CD4-positive, alpha-beta memory T cell (primary cell): ENCODE measurements around the gene R3HDM4. TPM values are rescaled to one million over a fixed set of nuclear protein-coding genes. Genes with fewer than 3 reads are reported as not detected.
A peak's percentile ranks its signal among the peaks of the same experiment; 100 is the strongest.

ENCODE experiments used
- CTCF ChIA-PET: fragments of 350-600 bp; sonication (Branson Sonifier 250); formaldehyde crosslinking; loops from one replicate; lab custom pipeline; 2021; ENCODE audit warnings: inconsistent platforms; ENCODE audit not compliant: partially characterized antibody; lab: Charles Lee
- POLR2A ChIA-PET: fragments of 350-600 bp; sonication (Branson Sonifier 250); formaldehyde crosslinking; loops from one replicate; lab custom pipeline; 2021; ENCODE audit not compliant: partially characterized antibody; lab: Charles Lee
- DNase-seq, 5 donors: peaks; one replicate each; pipeline versions ENCODE4 v3.0.0 to v3.0.0-alpha.2; 2020 to 2022; ENCODE audit warnings: mixed read lengths in 1 of 5
- H3K27ac ChIP-seq: one replicate; pipeline ENCODE4 v1.7.0; 2013; ENCODE audit warnings: low read depth, low read length
- H3K27me3 ChIP-seq: 2 replicates; pipeline ENCODE4 v1.7.0; 2013; ENCODE audit warnings: mild to moderate bottlenecking, low read length, moderate library complexity; ENCODE audit not compliant: insufficient read depth
- H3K36me3 ChIP-seq: 2 replicates; pipeline ENCODE4 v1.7.0; 2013; ENCODE audit warnings: mild to moderate bottlenecking, low read length, moderate library complexity; ENCODE audit not compliant: insufficient read depth
- H3K4me1 ChIP-seq: 2 replicates; pipeline ENCODE4 v1.7.0; 2013; ENCODE audit warnings: mild to moderate bottlenecking, low read length, moderate library complexity; ENCODE audit not compliant: insufficient read depth
- H3K4me3 ChIP-seq, 2 donors: one replicate each; pipeline ENCODE4 v1.7.0; 2013; ENCODE audit warnings: low read length in 2 of 2, mild to moderate bottlenecking in 1 of 2
- H3K9me3 ChIP-seq, 2 donors: one replicate each; pipeline ENCODE4 v1.7.0; 2013; ENCODE audit warnings: low read length in 2 of 2, control low read depth in 1 of 2; ENCODE audit not compliant: control insufficient read depth in 1 of 2
- H3K27ac Mint-ChIP-seq, 7 donors: one replicate each; pipeline ENCODE4 v1.8.0; 2020 to 2021; ENCODE audit warnings: mixed read lengths in 7 of 7, mild to moderate bottlenecking in 6 of 7, inconsistent platforms in 3 of 7, moderate library complexity in 3 of 7
- H3K27me3 Mint-ChIP-seq, 2 donors: one replicate each; pipeline ENCODE4 v1.8.0; 2020 to 2021; ENCODE audit warnings: mixed read lengths in 2 of 2
- H3K36me3 Mint-ChIP-seq, 2 donors: one replicate each; pipeline ENCODE4 v1.8.0; 2020 to 2021; ENCODE audit warnings: mixed read lengths in 2 of 2, inconsistent platforms in 1 of 2, mild to moderate bottlenecking in 1 of 2
- H3K4me1 Mint-ChIP-seq, 4 donors: one replicate each; pipeline ENCODE4 v1.8.0; 2020 to 2021; ENCODE audit warnings: mixed read lengths in 4 of 4, mild to moderate bottlenecking in 1 of 4
- H3K4me3 Mint-ChIP-seq, 8 donors: one replicate each; pipeline ENCODE4 v1.8.0; 2020 to 2021; ENCODE audit warnings: mixed read lengths in 8 of 8, mild to moderate bottlenecking in 7 of 8, moderate library complexity in 6 of 8, inconsistent platforms in 3 of 8
- H3K9me3 Mint-ChIP-seq, 8 donors: one replicate each; pipeline ENCODE4 v1.8.0; 2020 to 2021; ENCODE audit warnings: mixed read lengths in 8 of 8, mild to moderate bottlenecking in 5 of 8, inconsistent platforms in 3 of 8, moderate library complexity in 1 of 8
- intact Hi-C: fragments of 100-400 bp; cut with micrococcal nuclease; formaldehyde crosslinking; loops from one replicate; pipeline ENCODE4 v1.15.1; 2023
- polyA plus RNA-seq, 2 donors: library from polyadenylated mRNA; unstranded; fragments of 300-500 nt; fragmentation: Illumina TruSeq; gene quantifications; one replicate each; pipeline ENCODE4 v1.2.3, GENCODE V29; 2021
- total RNA-seq, 2 experiments: library from RNA; stranded (reverse); gene quantifications; one replicate each; pipeline ENCODE4 v1.2.3, GENCODE V29; 2021

The R3HDM4 gene
- total and polyA plus RNA-seq, 4 experiments from 2014 or later = 153 to 230 (median 181) TPM

GRCh38 chr19:918481-919198 is 5.6 kb upstream of the R3HDM4 start:
- H3K4me1 Mint-ChIP-seq = peaks cover 11 to 30% (median 21%) of the 10 kb centered on the region in 4 donors
- peaks cover 0 to 5% (median 0%) of the 10 kb centered on the region in 8 donors for H3K9me3 Mint-ChIP-seq
- intact Hi-C loops = no loop called here
- Histone ChIP-seq H3K9me3 (no peaks in the 10 kb centered on the region), H3K4me3 (no peak overlapping the region), H3K27ac (no peak overlapping the region), H3K27me3 (no peaks in the 10 kb centered on the region), H3K36me3 (no peaks in the 10 kb centered on the region), H3K4me1 (peaks cover 47% of the 10 kb centered on the region)
- peaks cover 0 to 6% of the 10 kb centered on the region in 2 donors for H3K27me3 Mint-ChIP-seq
- H3K27ac Mint-ChIP-seq = peak overlapping the region in 1 of 7 donors; percentile 79
- peaks cover 0 to 3% of the 10 kb centered on the region in 2 donors for H3K36me3 Mint-ChIP-seq
- CTCF ChIA-PET = interaction anchor here (0.5 to 8.2 kb wide), 7 partner anchors 10 to 276 kb away, joined by 3 to 119 read pairs (median 4); partner anchors contain the start of genes MED16, RNU6-9 and WDR18
- peak overlapping the region; percentile 29 to 69 (median 49) for H3K4me3 Mint-ChIP-seq
- no peak for DNase-seq
- POLR2A ChIA-PET = interaction anchor here (1.2 to 7.9 kb wide), 7 partner anchors 10 to 109 kb away, joined by 3 to 88 read pairs (median 36); partner anchors contain the start of genes MED16, RNU6-9 and WDR18

GRCh38 chr19:918152-918437 is 5.1 kb upstream of the R3HDM4 start:
- H3K27me3 Mint-ChIP-seq = peaks cover 0 to 6% of the 10 kb centered on the region in 2 donors
- Histone ChIP-seq H3K36me3 (no peaks in the 10 kb centered on the region), H3K4me1 (peaks cover 49% of the 10 kb centered on the region), H3K9me3 (no peaks in the 10 kb centered on the region), H3K27ac (no peak overlapping the region), H3K4me3 (no peak overlapping the region), H3K27me3 (no peaks in the 10 kb centered on the region)
- intact Hi-C loops = no loop called here
- H3K36me3 Mint-ChIP-seq = peaks cover 0 to 3% of the 10 kb centered on the region in 2 donors
- no peak for DNase-seq
- ChIA-PET POLR2A (interaction anchor here (1.7 to 7.9 kb wide), 5 partner anchors 9 to 65 kb away, joined by 5 to 88 read pairs (median 52); partner anchors contain the start of genes MED16, RNU6-9 and WDR18), CTCF (interaction anchor here (0.9 to 8.2 kb wide), 5 partner anchors 10 to 66 kb away, joined by 3 to 119 read pairs (median 3); partner anchors contain the start of genes MED16, RNU6-9 and WDR18)
- H3K4me3 Mint-ChIP-seq = peak overlapping the region in 7 of 8 donors; percentile 69 to 91 (median 82)
- peaks cover 0 to 5% (median 0%) of the 10 kb centered on the region in 8 donors for H3K9me3 Mint-ChIP-seq
- peak overlapping the region in 2 of 7 donors; percentile 42 to 79 for H3K27ac Mint-ChIP-seq
- H3K4me1 Mint-ChIP-seq = peaks cover 11 to 33% (median 19%) of the 10 kb centered on the region in 4 donors

DNA sequence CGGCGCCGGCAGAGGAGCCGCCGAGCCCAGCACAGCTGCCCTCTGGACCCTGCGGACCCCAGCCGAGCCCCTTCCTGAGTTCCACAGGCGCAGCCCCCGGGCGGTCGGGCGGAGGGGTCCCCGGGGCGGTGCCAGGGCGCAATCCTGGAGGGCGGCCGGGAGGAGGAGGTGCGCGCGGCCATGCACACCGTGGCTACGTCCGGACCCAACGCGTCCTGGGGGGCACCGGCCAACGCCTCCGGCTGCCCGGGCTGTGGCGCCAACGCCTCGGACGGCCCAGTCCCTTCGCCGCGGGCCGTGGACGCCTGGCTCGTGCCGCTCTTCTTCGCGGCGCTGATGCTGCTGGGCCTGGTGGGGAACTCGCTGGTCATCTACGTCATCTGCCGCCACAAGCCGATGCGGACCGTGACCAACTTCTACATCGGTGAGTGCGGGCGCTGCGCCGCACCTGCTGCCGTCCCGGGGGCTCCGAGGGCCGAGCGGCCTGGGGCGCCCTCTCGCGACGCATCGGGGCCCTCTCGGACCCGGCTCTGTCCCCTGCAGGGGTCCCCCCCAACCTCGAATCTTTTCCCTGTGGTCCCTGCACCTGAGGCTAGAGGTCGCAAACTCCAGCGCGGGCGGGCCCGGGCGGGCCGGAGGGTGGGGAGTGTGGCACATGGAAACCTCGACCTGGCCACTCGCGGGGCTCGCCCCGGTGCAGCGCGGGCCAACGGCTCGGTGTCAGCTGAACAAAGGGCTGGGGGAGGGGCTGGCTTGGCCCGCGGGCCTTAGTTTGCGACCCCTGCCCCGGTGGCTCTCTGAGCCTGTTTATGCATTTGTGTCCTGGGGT is 4.5 kb upstream of the R3HDM4 start, which contains the start of gene KISS1R:
KISS1R (plus strand) TSS at position 11 of the 829 bp plus-strand sequence; CDS start at position 181, 170 bp downstream.
- DNase-seq = peak in 1 of 5 donors; percentile 50
- peak within 1 kb of the TSS in 1 of 2 donors; percentile 47 for H3K4me3 ChIP-seq
- no peaks in the 10 kb centered on the region for H3K36me3 ChIP-seq
- Mint-ChIP-seq H3K36me3 (peaks cover 0 to 3% of the 10 kb centered on the region in 2 donors), H3K27me3 (peaks cover 0 to 6% of the 10 kb centered on the region in 2 donors), H3K9me3 (peaks cover 0 to 5% (median 0%) of the 10 kb centered on the region in 8 donors), H3K4me1 (peaks cover 11 to 33% (median 19%) of the 10 kb centered on the region in 4 donors), H3K27ac (peak within 1 kb of the TSS in 2 of 7 donors; percentile 42 to 79), H3K4me3 (peak within 1 kb of the TSS in 7 of 8 donors; percentile 69 to 91 (median 82))
- no peaks in the 10 kb centered on the region for H3K27me3 ChIP-seq
- no peak within 1 kb of the TSS for H3K27ac ChIP-seq
- ChIA-PET POLR2A (interaction anchor here (1.7 to 7.9 kb wide), 7 partner anchors 9 to 66 kb away, joined by 4 to 88 read pairs (median 36); partner anchors contain the start of genes MED16, RNU6-9 and WDR18), CTCF (interaction anchor here (0.9 to 8.2 kb wide), 7 partner anchors 9 to 67 kb away, joined by 3 to 119 read pairs (median 3); partner anchors contain the start of genes MED16, RNU6-9 and WDR18)
- H3K9me3 ChIP-seq = no peaks in the 10 kb centered on the region
- intact Hi-C loops = no loop called here
- peaks cover 49% of the 10 kb centered on the region for H3K4me1 ChIP-seq

- intact Hi-C loops = no loop called here
- Mint-ChIP-seq H3K4me3 (peak overlapping the region in 7 of 8 donors; percentile 32 to 65 (median 61)), H3K36me3 (peaks cover 0 to 3% of the 10 kb centered on the region in 2 donors), H3K27ac (peak overlapping the region in 1 of 7 donors; percentile 12), H3K27me3 (peaks cover 0 to 6% of the 10 kb centered on the region in 2 donors), H3K9me3 (peaks cover 0 to 5% (median 0%) of the 10 kb centered on the region in 8 donors), H3K4me1 (peaks cover 8 to 30% (median 16%) of the 10 kb centered on the region in 4 donors)
- peak overlapping the region in 1 of 2 donors; percentile 47 for H3K4me3 ChIP-seq
- H3K4me1 ChIP-seq = peaks cover 49% of the 10 kb centered on the region
- ChIA-PET CTCF (interaction anchor here (1.1 to 4.4 kb wide), 5 partner anchors 23 to 67 kb away, joined by 3 to 27 read pairs (median 4); partner anchors contain the start of genes RNU6-9 and WDR18), POLR2A (interaction anchor here (1.7 to 7.6 kb wide), 4 partner anchors 14 to 58 kb away, joined by 3 to 86 read pairs (median 16); partner anchors contain the start of genes MED16 and RNU6-9)
- H3K27me3 ChIP-seq = no peaks in the 10 kb centered on the region
- H3K9me3 ChIP-seq = no peaks in the 10 kb centered on the region
- no peak for DNase-seq
- no peaks in the 10 kb centered on the region for H3K36me3 ChIP-seq
- H3K27ac ChIP-seq = no peak overlapping the region
Measured at GRCh38 chr19:916645-917322, 3.8 kb upstream of the R3HDM4 start.

- peaks cover 0 to 2% of the 10 kb centered on the region in 2 donors for H3K27me3 Mint-ChIP-seq
- H3K27ac Mint-ChIP-seq = peak overlapping the region; percentile 60 to 95 (median 79)
- peaks cover 11 to 13% of the 10 kb centered on the region in 2 donors for H3K36me3 Mint-ChIP-seq
- intact Hi-C loops = no loop called here
- H3K4me1 Mint-ChIP-seq = peaks cover 15 to 46% (median 31%) of the 10 kb centered on the region in 4 donors
- H3K9me3 Mint-ChIP-seq = peaks cover 0 to 2% (median 0%) of the 10 kb centered on the region in 8 donors
- peak overlapping the region; percentile 29 to 58 for H3K4me3 ChIP-seq
- no peaks in the 10 kb centered on the region for H3K36me3 ChIP-seq
- H3K27ac ChIP-seq = peak overlapping the region; percentile 87
- POLR2A ChIA-PET = interaction anchor here (1.0 to 6.7 kb wide), 7 partner anchors 7 to 357 kb away, joined by 3 to 52 read pairs (median 10); partner anchors contain the start of genes CIRBP, MED16, RNU6-2 and RNU6-9
- H3K4me3 Mint-ChIP-seq = peak overlapping the region; percentile 77 to 90 (median 84)
- no peaks in the 10 kb centered on the region for H3K27me3 ChIP-seq
- no peaks in the 10 kb centered on the region for H3K9me3 ChIP-seq
- DNase-seq = peak in 1 of 5 donors; percentile 52
- peaks cover 57% of the 10 kb centered on the region for H3K4me1 ChIP-seq
- CTCF ChIA-PET = interaction anchor here (4.4 kb wide), 1 partner anchor 49 kb away, joined by 27 read pairs; no protein-coding TSS in a partner anchor
Measured at GRCh38 chr19:912181-913079, 589 bp downstream of the R3HDM4 start.
